ENCODE measurements around the gene TBC1D4.
"Not testable (repeated sequence)": the region's sequence is repeated elsewhere in the genome, so short reads cannot be mapped to it uniquely, and the experiment has no call there.

The TBC1D4 gene

GRCh38 chr13:75325711-75326110, 156.3 kb downstream of the TBC1D4 start:
- peak; percentile 9 for DNase-seq (ENCODE audit: low spot score)

- DNase-seq (ENCODE audit: low spot score) = peak; percentile 10
These were observed 157.5 kb downstream of the TBC1D4 start for GRCh38 chr13:75324413-75324940.

GRCh38 chr13:75321084-75321483, 160.9 kb downstream of the TBC1D4 start:
- DNase-seq (ENCODE audit: low spot score) = no peak

- no peak for DNase-seq (ENCODE audit: low spot score)
These were observed 162.7 kb downstream of the TBC1D4 start for GRCh38 chr13:75319254-75319653.

- DNase-seq (ENCODE audit: low spot score) = no peak
These were observed 163.7 kb downstream of the TBC1D4 start for GRCh38 chr13:75318138-75318833.

- DNase-seq (ENCODE audit: low spot score) = no peak
These were observed 165.5 kb downstream of the TBC1D4 start for GRCh38 chr13:75316427-75316826.

- no peak for DNase-seq (ENCODE audit: low spot score)
These were observed 169.0 kb downstream of the TBC1D4 start for GRCh38 chr13:75312884-75313520.

GRCh38 chr13:75309981-75310580, 171.9 kb downstream of the TBC1D4 start:
- DNase-seq (ENCODE audit: low spot score) = no peak

GRCh38 chr13:75308222-75308621, 173.7 kb downstream of the TBC1D4 start:
- no peak for DNase-seq (ENCODE audit: low spot score)

- DNase-seq (ENCODE audit: low spot score) = no peak
These were observed 174.5 kb downstream of the TBC1D4 start for GRCh38 chr13:75307370-75307949.

- not testable (repeated sequence) for DNase-seq (ENCODE audit: low spot score)
These were observed 175.0 kb downstream of the TBC1D4 start for GRCh38 chr13:75306967-75307366.

- no peak for DNase-seq (ENCODE audit: low spot score)
These were observed 176.9 kb downstream of the TBC1D4 start for GRCh38 chr13:75305059-75305458.

GRCh38 chr13:75303263-75303662, 178.7 kb downstream of the TBC1D4 start:
- no peak for DNase-seq (ENCODE audit: low spot score)

- DNase-seq (ENCODE audit: low spot score) = no peak
These were observed 179.8 kb downstream of the TBC1D4 start for GRCh38 chr13:75302071-75302698.

GRCh38 chr13:75299913-75300862, 181.8 kb downstream of the TBC1D4 start:
- DNase-seq (ENCODE audit: low spot score) = no peak

- DNase-seq (ENCODE audit: low spot score) = no peak
These were observed 182.7 kb downstream of the TBC1D4 start for GRCh38 chr13:75299246-75299645.

- no peak for DNase-seq (ENCODE audit: low spot score)
These were observed 185.3 kb downstream of the TBC1D4 start for GRCh38 chr13:75296641-75297040.

- no peak for DNase-seq (ENCODE audit: low spot score)
These were observed 186.8 kb downstream of the TBC1D4 start for GRCh38 chr13:75295201-75295600.

GRCh38 chr13:75294110-75294509, 187.9 kb downstream of the TBC1D4 start:
- no peak for DNase-seq (ENCODE audit: low spot score)

- no peak for DNase-seq (ENCODE audit: low spot score)
These were observed 196.7 kb downstream of the TBC1D4 start for GRCh38 chr13:75285310-75285709.

GRCh38 chr13:75279834-75280369, 202.1 kb downstream of the TBC1D4 start:
- no peak for DNase-seq (ENCODE audit: low spot score)
